Measurements from ENCODE around the gene PCDHGA12.

Gene PCDHGA12

DNA sequence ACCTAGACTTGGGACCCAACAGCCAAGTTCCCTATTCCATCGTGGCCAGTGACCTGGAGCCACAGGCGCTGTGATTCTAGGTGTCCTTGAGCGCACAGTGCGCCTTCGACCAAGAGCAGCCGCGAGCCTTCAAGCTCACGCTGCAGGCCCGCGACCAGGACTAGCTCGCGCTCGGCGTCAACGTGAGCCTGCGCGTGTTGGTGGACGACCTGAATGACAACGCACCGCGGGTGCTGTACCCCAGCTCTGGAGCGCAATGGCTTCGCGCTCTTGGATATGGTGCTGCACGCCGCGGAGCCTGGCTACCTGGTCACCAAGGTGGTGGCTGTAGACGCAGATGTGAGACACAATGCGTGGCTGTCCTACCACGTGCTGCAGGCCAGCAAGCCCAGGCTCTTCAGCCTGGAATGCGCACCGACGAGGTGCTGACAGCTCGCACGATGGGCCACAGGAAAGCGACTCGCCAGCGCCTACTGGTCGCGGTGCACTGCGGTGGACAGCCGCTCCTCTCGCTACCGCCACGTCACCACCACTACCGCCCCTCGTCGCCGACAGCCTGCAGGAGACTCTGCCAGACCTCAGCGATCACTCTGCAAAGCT lies 11.4 kb downstream of the PCDHGA12 start:
- DNase-seq, result no peak

DNA sequence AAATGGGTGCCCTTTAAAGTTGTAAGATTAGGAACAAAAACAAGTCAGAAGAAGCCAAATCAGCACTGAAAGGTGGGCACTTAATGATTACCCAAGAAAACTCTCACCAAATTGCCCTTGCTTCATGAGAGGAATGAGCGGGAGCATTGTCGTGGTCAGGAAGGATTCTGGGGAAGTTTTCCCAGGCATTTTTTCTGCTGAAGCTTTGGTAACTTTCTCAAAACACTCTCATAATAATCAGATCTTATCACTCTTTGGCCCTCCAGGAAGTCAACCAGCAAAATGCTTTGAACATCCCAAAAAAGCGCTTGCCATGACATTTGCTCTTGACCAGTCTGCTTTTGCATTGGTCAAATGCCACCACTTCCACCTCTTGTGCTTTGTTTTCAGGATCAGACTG lies 35.0 kb downstream of the PCDHGA12 start:
- no peak for DNase-seq

DNA sequence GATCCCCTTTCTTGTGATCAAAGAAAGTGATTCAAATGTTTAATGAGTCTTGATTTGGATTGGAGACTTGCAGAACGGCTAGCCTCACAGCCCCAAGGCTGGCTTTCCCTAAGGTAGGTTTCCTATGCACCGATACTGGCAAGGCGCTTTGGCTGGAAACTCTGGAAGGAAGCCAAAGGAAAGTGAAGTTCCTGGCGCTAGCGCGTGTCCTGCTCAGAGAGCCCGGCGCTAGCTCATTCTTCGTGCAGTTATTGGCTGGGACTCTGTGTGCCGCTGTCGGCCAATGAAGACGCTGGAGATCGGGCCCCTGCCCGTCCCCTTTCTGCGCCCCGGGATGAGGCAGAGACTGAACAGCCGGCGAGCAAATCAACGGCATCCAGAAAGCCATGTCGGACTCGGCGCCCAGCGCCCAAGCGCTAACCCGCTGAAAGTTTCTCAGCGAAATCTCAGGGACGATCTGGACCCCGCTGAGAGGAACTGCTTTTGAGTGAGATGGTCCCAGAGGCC lies 45.4 kb downstream of the PCDHGA12 start, which contains the start of gene PCDHGC3:
TSS of gene PCDHGC3 (plus strand) at position 342 of the 507 bp plus-strand sequence. CDS start at position 493, 151 bp downstream.
- DNase-seq, result peak; percentile 48

DNA sequence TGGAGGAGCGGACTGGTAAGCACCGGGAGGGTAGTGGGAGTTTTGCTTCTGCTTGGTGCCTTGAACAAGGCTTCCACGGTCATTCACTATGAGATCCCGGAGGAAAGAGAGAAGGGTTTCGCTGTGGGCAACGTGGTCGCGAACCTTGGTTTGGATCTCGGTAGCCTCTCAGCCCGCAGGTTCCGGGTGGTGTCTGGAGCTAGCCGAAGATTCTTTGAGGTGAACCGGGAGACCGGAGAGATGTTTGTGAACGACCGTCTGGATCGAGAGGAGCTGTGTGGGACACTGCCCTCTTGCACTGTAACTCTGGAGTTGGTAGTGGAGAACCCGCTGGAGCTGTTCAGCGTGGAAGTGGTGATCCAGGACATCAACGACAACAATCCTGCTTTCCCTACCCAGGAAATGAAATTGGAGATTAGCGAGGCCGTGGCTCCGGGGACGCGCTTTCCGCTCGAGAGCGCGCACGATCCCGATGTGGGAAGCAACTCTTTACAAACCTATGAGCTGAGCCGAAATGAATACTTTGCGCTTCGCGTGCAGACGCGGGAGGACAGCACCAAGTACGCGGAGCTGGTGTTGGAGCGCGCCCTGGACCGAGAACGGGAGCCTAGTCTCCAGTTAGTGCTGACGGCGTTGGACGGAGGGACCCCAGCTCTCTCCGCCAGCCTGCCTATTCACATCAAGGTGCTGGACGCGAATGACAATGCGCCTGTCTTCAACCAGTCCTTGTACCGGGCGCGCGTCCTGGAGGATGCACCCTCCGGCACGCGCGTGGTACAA lies 46.0 kb downstream of the PCDHGA12 start:
- DNase-seq, result no peak

DNA sequence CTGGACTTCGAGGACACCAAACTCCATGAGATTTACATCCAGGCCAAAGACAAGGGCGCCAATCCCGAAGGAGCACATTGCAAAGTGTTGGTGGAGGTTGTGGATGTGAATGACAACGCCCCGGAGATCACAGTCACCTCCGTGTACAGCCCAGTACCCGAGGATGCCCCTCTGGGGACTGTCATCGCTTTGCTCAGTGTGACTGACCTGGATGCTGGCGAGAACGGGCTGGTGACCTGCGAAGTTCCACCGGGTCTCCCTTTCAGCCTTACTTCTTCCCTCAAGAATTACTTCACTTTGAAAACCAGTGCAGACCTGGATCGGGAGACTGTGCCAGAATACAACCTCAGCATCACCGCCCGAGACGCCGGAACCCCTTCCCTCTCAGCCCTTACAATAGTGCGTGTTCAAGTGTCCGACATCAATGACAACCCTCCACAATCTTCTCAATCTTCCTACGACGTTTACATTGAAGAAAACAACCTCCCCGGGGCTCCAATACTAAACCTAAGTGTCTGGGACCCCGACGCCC lies 46.8 kb downstream of the PCDHGA12 start:
- DNase-seq, result no peak

DNA sequence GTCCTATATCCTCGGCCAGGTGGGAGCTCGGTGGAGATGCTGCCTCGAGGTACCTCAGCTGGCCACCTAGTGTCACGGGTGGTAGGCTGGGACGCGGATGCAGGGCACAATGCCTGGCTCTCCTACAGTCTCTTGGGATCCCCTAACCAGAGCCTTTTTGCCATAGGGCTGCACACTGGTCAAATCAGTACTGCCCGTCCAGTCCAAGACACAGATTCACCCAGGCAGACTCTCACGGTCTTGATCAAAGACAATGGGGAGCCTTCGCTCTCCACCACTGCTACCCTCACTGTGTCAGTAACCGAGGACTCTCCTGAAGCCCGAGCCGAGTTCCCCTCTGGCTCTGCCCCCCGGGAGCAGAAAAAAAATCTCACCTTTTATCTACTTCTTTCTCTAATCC lies 47.5 kb downstream of the PCDHGA12 start:
- no peak for DNase-seq

DNA sequence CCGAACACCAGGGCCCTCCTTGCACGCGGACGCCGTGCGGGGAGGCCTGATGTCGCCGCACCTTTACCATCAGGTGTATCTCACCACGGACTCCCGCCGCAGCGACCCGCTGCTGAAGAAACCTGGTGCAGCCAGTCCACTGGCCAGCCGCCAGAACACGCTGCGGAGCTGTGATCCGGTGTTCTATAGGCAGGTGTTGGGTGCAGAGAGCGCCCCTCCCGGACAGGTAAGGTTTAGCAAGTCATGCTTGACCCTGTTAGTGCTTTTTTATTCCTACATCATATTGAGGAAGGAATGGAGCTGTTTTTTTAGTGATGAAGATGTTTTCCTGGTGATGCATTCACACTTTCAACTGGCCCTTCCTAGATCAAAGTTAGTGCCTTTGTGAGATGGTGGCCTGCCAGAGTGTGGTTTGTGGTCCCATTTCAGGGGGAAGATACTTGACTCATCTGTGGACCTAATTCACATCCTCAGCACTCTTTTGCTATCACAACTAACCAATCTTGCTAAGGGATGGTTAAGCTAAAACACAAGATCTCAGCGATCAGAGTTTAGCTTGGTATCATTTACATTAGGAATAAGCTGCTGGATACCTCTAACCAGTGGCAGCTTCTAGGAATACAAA lies 48.1 kb downstream of the PCDHGA12 start:
- DNase-seq, result no peak

DNA sequence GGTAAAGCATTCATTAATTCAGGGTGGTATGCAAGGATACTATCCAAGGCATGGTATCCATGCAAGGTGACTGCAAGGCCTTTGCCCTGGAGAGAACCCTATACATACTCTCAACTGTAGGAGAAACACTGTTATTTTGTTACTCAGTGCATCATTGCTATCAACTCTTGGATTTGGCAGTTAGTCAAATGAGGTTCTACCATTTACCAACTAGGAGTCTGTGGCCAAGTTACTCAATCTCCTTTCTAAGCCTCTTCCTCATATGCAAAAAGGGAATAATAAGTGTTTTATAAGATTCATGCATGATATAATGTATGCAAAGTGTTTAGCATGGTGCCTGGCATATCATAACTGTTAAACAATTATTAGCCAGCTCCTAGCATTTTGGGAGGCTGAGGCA lies 49.5 kb downstream of the PCDHGA12 start:
- DNase-seq, result no peak
